A673 (cell line): ENCODE data around the gene ATP5PD. TPM values are rescaled to one million over a fixed set of nuclear protein-coding genes. Genes with fewer than 3 reads are reported as not detected.
A peak's percentile ranks its signal among the peaks of the same experiment; 100 is the strongest.

Source experiments
- BruUV-seq: library from RNA; stranded (reverse); fragments of 400-500 nt; replicated peaks from 2 replicates; lab custom pipeline; 2021; lab: Mats Ljungman, UMichigan
- CTCF ChIA-PET: fragments of 300-600 bp; sonication (Branson Sonifier 250); formaldehyde crosslinking; loops from one replicate; lab custom pipeline; 2022; ENCODE audit warnings: antibody characterized with exemption; lab: Charles Lee
- POLR2A ChIA-PET: fragments of 300-600 bp; sonication (Branson Sonifier 250); formaldehyde crosslinking; loops from one replicate; lab custom pipeline; 2022; ENCODE audit warnings: antibody characterized with exemption; ENCODE audit not compliant: low non-redundant PET; lab: Charles Lee
- DNase-seq: peaks from one replicate; pipeline ENCODE4 v3.0.0-alpha.2; 2015; ENCODE audit warnings: low spot score
- H3K27ac ChIP-seq: fragments of 200-600 bp; sonication (generic); 2 replicates; pipeline ENCODE4 v1.5.1; 2016; ENCODE audit warnings: mixed run types, low read depth, mild to moderate bottlenecking, mixed read lengths, antibody characterized with exemption, low read length; ENCODE audit not compliant: poor library complexity, severe bottlenecking
- H3K27me3 ChIP-seq: fragments of 200-600 bp; sonication (generic); replicated peaks from 2 replicates; pipeline ENCODE4 v1.6.1; 2017; ENCODE audit warnings: mixed run types, low read depth, mild to moderate bottlenecking, mixed read lengths, antibody characterized with exemption, low read length; ENCODE audit not compliant: insufficient read depth, poor library complexity
- H3K36me3 ChIP-seq: fragments of 200-600 bp; sonication (generic); 2 replicates; pipeline ENCODE4 v1.6.1; 2016; ENCODE audit warnings: mixed run types, mild to moderate bottlenecking, mixed read lengths, antibody characterized with exemption, low read length; ENCODE audit not compliant: insufficient read depth, poor library complexity, severe bottlenecking
- H3K4me1 ChIP-seq: fragments of 200-600 bp; sonication (generic); 2 replicates; pipeline ENCODE4 v1.6.1; 2017; ENCODE audit warnings: mixed run types, mild to moderate bottlenecking, mixed read lengths, antibody characterized with exemption, low read length; ENCODE audit not compliant: insufficient read depth, poor library complexity, severe bottlenecking
- H3K4me3 ChIP-seq: fragments of 200-600 bp; sonication (generic); 2 replicates; pipeline ENCODE4 v1.5.1; 2016; ENCODE audit warnings: low read depth, mixed run types, mild to moderate bottlenecking, mixed read lengths, low read length; ENCODE audit not compliant: poor library complexity, severe bottlenecking
- H3K9me3 ChIP-seq: fragments of 200-600 bp; sonication (generic); 2 replicates; pipeline ENCODE4 v1.6.1; 2016; ENCODE audit warnings: mixed run types, low read depth, mild to moderate bottlenecking, mixed read lengths, antibody characterized with exemption, low read length; ENCODE audit not compliant: poor library complexity, severe bottlenecking
- EZH2 ChIP-seq: fragments of 200-600 bp; sonication (generic); IDR thresholded peaks from 2 replicates; pipeline ENCODE4 v1.6.1; 2017; ENCODE audit warnings: borderline replicate concordance, low read depth, mild to moderate bottlenecking, mixed read lengths, antibody characterized with exemption, low read length; ENCODE audit not compliant: poor library complexity, severe bottlenecking
- intact Hi-C: fragments of 100-400 bp; cut with micrococcal nuclease; formaldehyde crosslinking; loops from one replicate; pipeline ENCODE4 v1.10.0; 2022; ENCODE audit not compliant: unreplicated experiment
- total RNA-seq: library from RNA; stranded (reverse); gene quantifications from 2 replicates; pipeline ENCODE4 v1.2.3, GENCODE V29; 2021
- TF ChIP-seq, protein P1 (sequence below): fragments of 300-800, 200-600 bp; sonication (generic); conservative IDR thresholded peaks from 2 replicates; pipeline ENCODE4 v1.5.1; 2017; ENCODE audit warnings: low read depth, mild to moderate bottlenecking, antibody characterized with exemption, low read length, moderate library complexity, mixed read lengths

The ATP5PD gene
- total RNA-seq, 1 experiment from 2014 or later, result 291 TPM

DNA sequence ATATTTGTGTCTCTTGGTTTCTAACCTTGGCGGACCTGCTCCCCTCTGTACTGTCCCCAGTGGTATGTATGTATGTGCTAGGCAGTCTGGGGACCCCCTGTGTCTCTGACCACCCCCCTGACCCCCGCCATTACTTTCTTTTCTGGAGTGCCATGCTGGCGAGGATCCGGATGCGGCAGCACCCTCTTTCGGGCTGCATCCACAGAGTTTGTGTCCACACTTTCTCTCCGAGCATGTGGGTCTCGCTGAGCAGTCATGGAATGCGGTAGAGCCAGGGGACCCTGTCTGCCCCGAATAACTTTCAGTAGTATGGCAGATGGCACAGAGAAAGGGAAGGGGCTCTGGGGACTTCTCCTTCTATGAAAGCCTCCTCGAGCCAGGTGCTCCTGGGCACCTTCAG is 17.3 kb upstream of the ATP5PD start:
- Histone ChIP-seq H3K9me3 (no peaks in the 10 kb centered on the region), H3K27me3 (no peaks in the 10 kb centered on the region), H3K4me1 (no peaks in the 10 kb centered on the region), H3K36me3 (peaks cover 35% of the 10 kb centered on the region), H3K27ac (no peak overlapping the region), H3K4me3 (no peak overlapping the region)
- TF ChIP-seq, protein P1, sequence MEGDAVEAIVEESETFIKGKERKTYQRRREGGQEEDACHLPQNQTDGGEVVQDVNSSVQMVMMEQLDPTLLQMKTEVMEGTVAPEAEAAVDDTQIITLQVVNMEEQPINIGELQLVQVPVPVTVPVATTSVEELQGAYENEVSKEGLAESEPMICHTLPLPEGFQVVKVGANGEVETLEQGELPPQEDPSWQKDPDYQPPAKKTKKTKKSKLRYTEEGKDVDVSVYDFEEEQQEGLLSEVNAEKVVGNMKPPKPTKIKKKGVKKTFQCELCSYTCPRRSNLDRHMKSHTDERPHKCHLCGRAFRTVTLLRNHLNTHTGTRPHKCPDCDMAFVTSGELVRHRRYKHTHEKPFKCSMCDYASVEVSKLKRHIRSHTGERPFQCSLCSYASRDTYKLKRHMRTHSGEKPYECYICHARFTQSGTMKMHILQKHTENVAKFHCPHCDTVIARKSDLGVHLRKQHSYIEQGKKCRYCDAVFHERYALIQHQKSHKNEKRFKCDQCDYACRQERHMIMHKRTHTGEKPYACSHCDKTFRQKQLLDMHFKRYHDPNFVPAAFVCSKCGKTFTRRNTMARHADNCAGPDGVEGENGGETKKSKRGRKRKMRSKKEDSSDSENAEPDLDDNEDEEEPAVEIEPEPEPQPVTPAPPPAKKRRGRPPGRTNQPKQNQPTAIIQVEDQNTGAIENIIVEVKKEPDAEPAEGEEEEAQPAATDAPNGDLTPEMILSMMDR, result no peak
- no peak for TF ChIP-seq EZH2
- intact Hi-C loops, result no loop called here
- DNase-seq, result no peak
- ChIA-PET POLR2A (no interaction called here), CTCF (interaction anchor here (1.0 kb wide), 1 partner anchor 10 kb away, joined by 3 read pairs; no protein-coding TSS in a partner anchor)
- TSS peak; percentile 16 for BruUV-seq

DNA sequence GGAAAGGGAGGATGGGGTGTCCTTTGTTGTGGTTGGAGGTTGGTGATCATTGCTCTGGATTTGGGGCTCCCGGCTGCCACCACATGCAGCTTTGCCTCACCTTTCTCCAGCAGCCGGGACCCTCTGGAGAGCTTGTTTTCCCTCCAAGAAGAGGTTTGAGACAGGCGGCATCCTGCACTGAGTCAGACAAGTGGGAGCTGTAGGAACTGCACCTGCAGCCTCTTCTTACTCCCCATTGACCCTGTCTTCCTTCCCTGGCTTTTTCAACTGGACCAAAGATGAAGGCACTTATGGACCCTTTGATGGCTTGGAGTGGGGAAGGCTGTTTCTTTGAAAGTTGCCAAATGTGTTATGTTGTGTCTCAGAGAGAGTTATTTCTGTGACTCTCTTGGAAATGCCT is 16.9 kb upstream of the ATP5PD start:
- no peak overlapping the region for H3K4me3 ChIP-seq
- peaks cover 35% of the 10 kb centered on the region for H3K36me3 ChIP-seq
- intact Hi-C loops, result no loop called here
- no peaks in the 10 kb centered on the region for H3K9me3 ChIP-seq
- H3K27me3 ChIP-seq, result no peaks in the 10 kb centered on the region
- H3K4me1 ChIP-seq, result no peaks in the 10 kb centered on the region
- no peak for TF ChIP-seq EZH2
- TF ChIP-seq, protein P1, result no peak
- no TSS peak for BruUV-seq
- no peak overlapping the region for H3K27ac ChIP-seq
- CTCF ChIA-PET, result no interaction called here
- POLR2A ChIA-PET, result no interaction called here
- no peak for DNase-seq

DNA sequence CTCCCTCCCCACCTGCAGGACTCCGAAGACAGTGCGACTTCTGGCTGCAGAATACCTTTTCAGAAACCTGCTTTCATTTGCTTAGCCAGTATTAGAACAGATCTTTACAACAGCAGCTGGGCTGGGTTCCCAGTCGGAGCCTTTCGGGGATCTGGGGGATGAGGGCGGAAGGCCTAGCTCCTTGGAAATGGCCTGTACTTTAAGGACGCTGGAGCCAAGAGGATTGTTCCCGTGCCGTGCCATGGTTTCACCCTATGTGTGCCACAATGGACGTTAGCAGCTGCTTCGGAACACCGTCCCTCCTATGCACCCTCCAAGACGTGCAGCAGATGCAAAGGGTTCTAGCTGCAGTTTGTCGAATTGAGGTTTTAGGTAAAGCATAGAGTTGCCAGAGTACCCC is 16.4 kb upstream of the ATP5PD start:
- H3K4me1 ChIP-seq, result no peaks in the 10 kb centered on the region
- H3K27me3 ChIP-seq, result no peaks in the 10 kb centered on the region
- H3K4me3 ChIP-seq, result no peak overlapping the region
- H3K36me3 ChIP-seq, result peaks cover 35% of the 10 kb centered on the region
- DNase-seq, result no peak
- TF ChIP-seq EZH2, result no peak
- TF ChIP-seq, protein P1, result no peak
- ChIA-PET POLR2A (no interaction called here), CTCF (interaction anchor here (0.5 to 0.6 kb wide), 2 partner anchors 127 to 140 kb away, joined by 5 to 9 read pairs; no protein-coding TSS in a partner anchor)
- intact Hi-C loops, result no loop called here
- no peaks in the 10 kb centered on the region for H3K9me3 ChIP-seq
- no TSS peak for BruUV-seq
- H3K27ac ChIP-seq, result no peak overlapping the region
